HG02870 (cell line): ENCODE data around the gene IP6K3.

Source experiments
- ATAC-seq: cut with Tn5 transposase; IDR thresholded peaks from one replicate; pipeline ENCODE4 v1.9.1; 2021; ENCODE audit warnings: mild to moderate bottlenecking, moderate library complexity; ENCODE audit not compliant: unreplicated experiment

The IP6K3 gene

DNA sequence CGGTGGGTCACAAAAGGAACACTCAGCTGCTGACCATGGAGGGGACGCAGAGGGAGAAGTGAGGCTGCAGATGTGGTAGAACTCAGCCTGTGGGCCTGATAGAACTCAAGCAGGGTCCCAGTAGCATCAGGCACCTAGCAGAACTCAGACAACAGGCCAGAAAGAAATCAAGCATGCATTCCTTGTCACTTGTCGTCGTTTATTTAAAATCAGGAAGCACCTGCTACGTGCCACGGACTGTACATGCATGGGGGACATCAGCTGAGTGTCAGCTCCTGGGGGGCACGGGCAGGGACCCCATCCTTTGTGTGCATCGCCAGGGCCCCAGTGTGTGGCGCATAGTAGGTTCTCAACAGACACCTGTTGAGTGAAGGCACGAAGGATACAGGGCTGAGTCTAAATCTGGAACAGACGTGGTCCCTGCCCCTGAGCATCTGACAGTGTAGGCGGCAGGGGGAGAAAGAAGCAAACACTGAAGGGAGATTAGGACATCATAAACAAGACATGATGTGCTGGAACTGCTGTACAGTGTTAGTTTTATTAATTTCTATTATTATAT lies 67.7 kb downstream of the IP6K3 start:
- no peak for ATAC-seq

DNA sequence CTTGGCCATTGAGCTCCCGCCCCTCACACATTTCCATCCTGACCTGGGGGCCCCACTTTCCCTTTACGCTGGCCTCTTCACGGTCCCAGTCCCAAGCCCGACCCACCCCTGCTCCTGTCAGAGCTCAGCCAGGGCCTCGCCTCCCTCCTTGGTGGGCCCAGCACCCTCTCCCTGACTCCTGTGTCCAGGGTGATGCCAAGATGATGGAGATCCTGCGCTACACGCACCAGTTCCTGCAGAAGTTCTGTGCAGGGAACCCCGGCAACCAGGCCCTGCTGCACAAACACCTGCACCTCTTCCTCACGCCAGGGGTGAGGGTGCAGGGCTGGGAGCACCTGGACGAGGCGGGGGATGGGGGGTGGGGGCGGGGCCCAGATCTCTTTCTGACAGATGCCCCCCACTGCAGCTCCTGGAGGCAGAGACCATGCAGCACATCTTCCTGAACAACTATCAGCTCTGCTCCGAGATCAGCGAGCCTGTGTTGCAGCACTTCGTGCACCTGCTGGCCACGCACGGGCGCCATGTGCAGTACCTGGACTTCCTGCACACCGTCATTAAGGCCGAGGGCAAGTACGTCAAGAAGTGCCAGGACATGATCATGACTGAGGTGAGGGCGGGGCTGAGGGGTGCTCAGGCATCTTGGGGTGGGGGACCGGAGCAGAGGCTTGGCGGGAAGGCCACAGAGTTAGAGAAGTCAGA lies 68.3 kb downstream of the IP6K3 start:
- ATAC-seq, result no peak

DNA sequence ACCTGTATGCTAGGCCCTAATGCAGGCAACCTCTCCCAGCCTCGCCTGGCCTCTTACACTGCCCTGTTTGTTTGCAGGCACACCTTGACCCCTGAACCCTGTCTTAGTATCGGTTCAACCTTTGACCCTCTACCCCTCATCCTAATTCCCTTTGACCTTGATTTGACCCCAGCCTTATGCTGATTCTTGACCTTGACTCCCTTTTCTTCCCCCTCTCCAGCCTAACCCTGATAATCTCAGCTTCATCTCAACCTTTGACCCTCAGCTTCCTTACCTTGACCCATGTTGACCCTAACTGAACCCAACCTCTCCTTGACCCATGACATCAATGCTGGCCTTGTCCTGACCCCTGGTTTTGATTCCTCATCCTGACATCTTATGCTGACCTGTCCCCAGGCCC lies 69.0 kb downstream of the IP6K3 start:
- ATAC-seq, result no peak

DNA sequence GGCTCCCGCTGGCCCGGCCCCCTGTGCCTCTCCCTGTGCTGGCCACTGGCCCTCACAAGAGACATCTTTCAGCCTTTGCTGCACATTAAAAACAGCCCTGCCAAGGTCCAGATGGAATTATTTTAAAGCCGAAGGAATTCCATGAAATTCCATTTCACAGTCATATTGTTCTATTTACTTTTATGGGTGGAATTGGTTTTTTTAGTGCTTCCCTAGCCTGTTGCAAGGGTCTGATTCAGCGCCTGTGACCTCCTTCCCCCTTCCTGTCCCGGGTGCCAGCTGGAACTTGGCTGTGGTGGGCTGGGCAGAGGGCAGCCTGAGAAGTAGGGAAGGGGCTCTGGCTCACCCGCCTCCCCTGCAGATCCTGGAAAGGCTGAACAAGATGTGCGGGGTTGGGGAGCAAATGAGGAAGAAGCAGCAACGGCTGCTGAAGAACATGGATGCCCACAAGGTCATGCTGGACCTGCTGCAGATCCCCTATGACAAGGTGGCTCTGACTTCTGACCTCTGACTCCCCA lies 69.5 kb downstream of the IP6K3 start:
- ATAC-seq, result no peak

DNA sequence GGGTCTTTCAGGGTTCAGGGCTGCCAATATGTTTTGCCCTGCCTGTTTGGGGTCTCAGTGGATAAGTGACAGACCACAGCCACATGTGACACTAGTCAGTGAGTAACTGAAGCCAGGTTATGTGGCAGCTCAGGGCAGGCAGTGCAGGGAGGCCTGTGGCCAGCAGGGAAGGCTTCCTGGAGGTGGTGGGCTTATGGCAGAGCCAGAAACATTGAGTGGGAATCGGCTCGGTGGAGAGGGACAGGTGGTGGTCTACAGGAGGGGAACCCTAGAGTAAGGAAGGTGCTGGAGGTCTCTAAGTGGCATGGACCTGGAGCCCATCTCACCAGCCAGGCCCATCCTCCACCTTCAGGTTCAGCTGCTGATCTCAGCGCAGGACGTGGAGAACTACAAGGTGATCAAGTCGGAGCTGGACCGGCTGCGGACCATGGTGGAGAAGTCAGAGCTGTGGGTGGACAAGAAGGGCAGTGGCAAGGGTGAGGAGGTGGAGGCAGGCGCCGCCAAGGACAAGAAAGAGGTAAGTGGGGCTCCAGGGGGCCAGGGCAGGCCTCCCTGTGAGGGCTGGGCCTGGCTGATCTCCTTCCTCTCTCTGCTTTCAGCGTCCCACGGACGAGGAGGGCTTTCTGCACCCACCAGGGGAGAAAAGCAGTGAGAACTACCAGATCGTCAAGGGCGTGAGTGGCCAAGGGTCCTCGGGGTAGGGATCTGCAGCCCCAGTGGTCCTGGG lies 70.1 kb downstream of the IP6K3 start:
- ATAC-seq, result no peak

DNA sequence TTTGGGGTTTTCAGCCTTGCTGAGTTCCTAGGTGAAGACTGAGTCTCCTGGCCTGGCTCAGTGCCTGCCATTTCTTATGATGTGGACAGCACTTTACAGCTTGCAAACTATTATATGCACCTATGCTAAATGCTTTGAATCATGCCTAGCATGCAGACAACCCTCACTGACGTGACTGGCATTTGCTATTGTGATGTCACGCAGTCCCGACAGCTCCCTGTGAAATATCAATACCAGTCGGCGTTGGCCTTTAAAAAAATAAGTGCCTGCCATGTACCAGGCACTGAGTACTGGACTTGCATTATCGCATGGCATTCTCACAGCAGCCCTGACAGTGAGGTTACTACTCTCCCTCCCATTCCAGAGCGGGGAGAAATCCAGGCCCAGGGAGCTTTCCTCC lies 70.7 kb downstream of the IP6K3 start:
- ATAC-seq, result no peak

DNA sequence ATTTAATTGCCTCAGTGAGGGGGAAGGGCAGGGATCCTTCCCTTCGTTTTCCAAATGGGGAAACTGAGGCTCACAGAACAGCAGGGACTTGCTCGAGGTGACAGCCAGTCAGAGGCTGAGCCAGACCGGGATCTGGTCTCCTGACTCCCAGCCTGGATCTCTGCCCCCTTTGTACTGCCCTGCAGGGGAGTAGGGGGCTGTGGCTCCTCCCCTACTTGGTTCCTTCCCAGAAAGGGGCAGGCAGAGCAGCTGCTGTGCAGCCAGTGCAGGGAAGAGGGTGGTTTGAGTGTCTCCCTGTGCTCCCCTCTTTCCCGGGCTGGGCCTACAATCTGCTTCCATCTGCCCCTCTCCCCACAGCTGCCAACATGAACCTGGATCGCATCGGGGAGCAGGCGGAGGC lies 72.9 kb downstream of the IP6K3 start:
- ATAC-seq, result no peak

DNA sequence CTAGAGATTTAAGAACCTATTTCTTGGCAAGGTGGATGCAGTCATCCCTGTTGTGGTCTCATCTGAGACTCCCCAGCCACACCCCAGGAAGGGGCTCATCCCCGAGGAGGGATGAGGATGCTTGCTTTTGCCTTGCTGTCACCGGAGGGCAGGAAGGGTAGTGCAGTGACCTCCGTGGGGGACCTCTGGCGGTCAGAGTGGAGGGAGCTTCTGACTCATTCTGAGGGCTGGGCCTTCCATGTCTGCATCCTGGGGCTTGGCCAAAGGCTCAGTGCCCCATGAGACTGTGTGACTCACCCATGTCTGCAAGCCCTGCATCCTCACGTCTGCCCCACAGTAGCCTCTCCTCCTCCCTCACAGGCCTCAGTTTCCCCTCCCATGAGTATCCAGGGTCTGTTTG lies 73.9 kb downstream of the IP6K3 start:
- no peak for ATAC-seq

DNA sequence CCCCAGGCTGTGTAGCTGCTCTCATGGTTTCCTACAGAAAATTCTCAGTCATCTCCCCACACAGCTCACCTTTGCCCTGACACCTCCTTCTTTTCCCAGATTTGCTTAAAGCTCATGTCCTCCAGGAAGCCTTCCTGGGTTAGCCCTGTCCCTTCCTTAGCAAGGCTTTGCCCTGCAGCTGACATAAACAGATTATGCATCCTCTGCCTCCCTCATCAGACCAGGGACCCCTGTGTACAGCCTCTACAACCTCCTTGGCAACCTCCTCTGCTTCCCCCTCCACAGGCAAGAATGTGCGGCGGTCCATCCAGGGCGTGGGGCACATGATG lies 75.0 kb downstream of the IP6K3 start:
- no peak for ATAC-seq
